Liver (tissue), 9 donors: ENCODE results near the gene RASEF. TPM values are rescaled to one million over a fixed set of nuclear protein-coding genes. Genes with fewer than 3 reads are reported as not detected.

Experiments
- DNase-seq: peaks from one replicate; pipeline ENCODE4 v3.0.0-alpha.2; 2017; ENCODE audit warnings: low spot score
- H3K27ac ChIP-seq, 2 donors: one replicate each; pipeline ENCODE4 v1.7.0; 2013; ENCODE audit warnings: inconsistent platforms in 2 of 2, low read length in 2 of 2, control low read depth in 1 of 2, low read depth in 1 of 2, mild to moderate bottlenecking in 1 of 2
- H3K27me3 ChIP-seq, 4 donors: one replicate each; pipeline versions ENCODE4 v1.6.1 to v1.7.0; 2013; ENCODE audit warnings: low read length in 3 of 4, inconsistent platforms in 1 of 4, mild to moderate bottlenecking in 1 of 4, moderate library complexity in 1 of 4; ENCODE audit not compliant: control insufficient read depth in 4 of 4, insufficient read depth in 4 of 4
- H3K36me3 ChIP-seq, 4 donors: one replicate each; pipeline versions ENCODE4 v1.6.1 to v1.7.0; 2013; ENCODE audit warnings: low read length in 3 of 4, mild to moderate bottlenecking in 3 of 4, low read depth in 1 of 4, moderate library complexity in 1 of 4; ENCODE audit not compliant: control insufficient read depth in 4 of 4, insufficient read depth in 3 of 4
- H3K4me1 ChIP-seq, 4 donors: one replicate each; pipeline versions ENCODE4 v1.6.1 to v1.7.0; 2013; ENCODE audit warnings: low read length in 3 of 4, mild to moderate bottlenecking in 3 of 4, moderate library complexity in 1 of 4; ENCODE audit not compliant: control insufficient read depth in 4 of 4, insufficient read depth in 4 of 4
- H3K4me3 ChIP-seq, 3 donors: one replicate each; pipeline versions ENCODE4 v1.6.1 to v1.7.0; 2013; ENCODE audit warnings: low read length in 3 of 3, control low read depth in 1 of 3, low read depth in 1 of 3, mild to moderate bottlenecking in 1 of 3
- H3K9ac ChIP-seq, 2 donors: one replicate each; pipeline ENCODE4 v1.7.0; 2013; ENCODE audit warnings: low read length in 2 of 2, mild to moderate bottlenecking in 2 of 2, moderate library complexity in 2 of 2, control low read depth in 1 of 2, low read depth in 1 of 2
- H3K9me3 ChIP-seq, 4 donors: one replicate each; pipeline versions ENCODE4 v1.6.1 to v1.7.0; 2013; ENCODE audit warnings: low read length in 3 of 4; ENCODE audit not compliant: control insufficient read depth in 4 of 4
- CTCF ChIP-seq: fragments of 150-350 bp; IDR thresholded peaks from 2 replicates; pipeline ENCODE4 v1.5.1; 2017; ENCODE audit warnings: improper control_type of control experiment, low read depth, low read length; ENCODE audit not compliant: missing input control
- EGR1 ChIP-seq, 2 donors: IDR thresholded peaks; 2 replicates each; pipeline ENCODE4 v1.6.1; 2016 to 2018; ENCODE audit warnings: antibody characterized with exemption in 2 of 2, low read depth in 2 of 2
- FOXA1 ChIP-seq: IDR thresholded peaks from 2 replicates; pipeline ENCODE4 v1.6.1; 2016; ENCODE audit warnings: antibody characterized with exemption
- FOXA2 ChIP-seq: IDR thresholded peaks from 2 replicates; pipeline ENCODE4 v1.6.1; 2016; ENCODE audit warnings: antibody characterized with exemption
- GABPA ChIP-seq, 2 donors: IDR thresholded peaks in 1 of 2; conservative IDR thresholded peaks in 1 of 2; 2 replicates each; pipeline ENCODE4 v1.6.1; 2016; ENCODE audit warnings: antibody characterized with exemption in 2 of 2, mild to moderate bottlenecking in 1 of 2, moderate library complexity in 1 of 2
- HNF4A ChIP-seq, 2 donors: conservative IDR thresholded peaks; 2 replicates each; pipeline ENCODE4 v1.6.1; 2016; ENCODE audit warnings: antibody characterized with exemption in 2 of 2, mild to moderate bottlenecking in 2 of 2
- HNF4G ChIP-seq: IDR thresholded peaks from 2 replicates; pipeline ENCODE4 v1.6.1; 2016; ENCODE audit warnings: antibody characterized with exemption
- JUND ChIP-seq, 2 donors: IDR thresholded peaks; 2 replicates each; pipeline ENCODE4 v1.6.1; 2016; ENCODE audit warnings: antibody characterized with exemption in 2 of 2
- NR2F2 ChIP-seq: IDR thresholded peaks from 2 replicates; pipeline ENCODE4 v1.6.1; 2016; ENCODE audit warnings: antibody characterized with exemption
- RAD21 ChIP-seq, 2 donors: IDR thresholded peaks; 2 replicates each; pipeline ENCODE4 v1.6.1; 2016; ENCODE audit warnings: antibody characterized with exemption in 2 of 2, mild to moderate bottlenecking in 2 of 2
- REST ChIP-seq: IDR thresholded peaks from 2 replicates; pipeline ENCODE4 v1.6.1; 2016; ENCODE audit warnings: antibody characterized with exemption, mild to moderate bottlenecking
- RXRA ChIP-seq, 2 donors: IDR thresholded peaks; 2 replicates each; pipeline ENCODE4 v1.6.1; 2017 to 2018; ENCODE audit warnings: antibody characterized with exemption in 2 of 2, mild to moderate bottlenecking in 1 of 2
- SP1 ChIP-seq: IDR thresholded peaks from 2 replicates; pipeline ENCODE4 v1.6.1; 2018; ENCODE audit warnings: antibody characterized with exemption, mild to moderate bottlenecking
- TAF1 ChIP-seq: conservative IDR thresholded peaks from 2 replicates; pipeline ENCODE4 v1.6.1; 2016; ENCODE audit warnings: antibody characterized with exemption, mild to moderate bottlenecking
- YY1 ChIP-seq: IDR thresholded peaks from 2 replicates; pipeline ENCODE4 v1.6.1; 2016; ENCODE audit warnings: antibody characterized with exemption, mild to moderate bottlenecking
- WGBS: extraction: QIAGEN DNeasy Blood & Tissue Kit; methylation state at CpG from one replicate; pipeline ENCODE4 v1.1.7; 2013; 5-methylcytosine and 5-hydroxymethylcytosine counted together
- polyA plus RNA-seq, 2 donors: library from polyadenylated mRNA; stranded (reverse) in 1 of 2; unstranded in 1 of 2; fragments of 200-250 nt in 1 of 2; fragments of >200 nt in 1 of 2; fragmentation: Nextera tagmentation in 1 of 2; extraction: Ambion mirVana in 1 of 2; gene quantifications; one replicate each; pipeline versions ENCODE4 v1.2.1 to v1.2.3, GENCODE V29; 2013 to 2015
- total RNA-seq, 2 donors: library from RNA; depleted of rRNA; stranded (reverse); fragments of >200 nt; gene quantifications; one replicate each; pipeline ENCODE4 v1.2.3, GENCODE V29; 2014
- TF ChIP-seq, protein P1 (sequence below): IDR thresholded peaks from 2 replicates; pipeline ENCODE4 v1.6.1; 2016; ENCODE audit warnings: antibody characterized with exemption
- TF ChIP-seq, protein P2 (sequence below): IDR thresholded peaks from 2 replicates; pipeline ENCODE4 v1.6.1; 2016; ENCODE audit warnings: antibody characterized with exemption
- donor health status: healthy.
- donor health status: healthy.
- donor health status: healthy.
- donor health status: healthy.
- donor health status: healthy.

The RASEF gene
- total and polyA plus RNA-seq, 4 donors: 0.14 to 1.5 (median 0.39) TPM

- DNase-seq: no peak
- no peaks in the 10 kb centered on the region for H3K9me3 ChIP-seq
- TF ChIP-seq, protein P1, sequence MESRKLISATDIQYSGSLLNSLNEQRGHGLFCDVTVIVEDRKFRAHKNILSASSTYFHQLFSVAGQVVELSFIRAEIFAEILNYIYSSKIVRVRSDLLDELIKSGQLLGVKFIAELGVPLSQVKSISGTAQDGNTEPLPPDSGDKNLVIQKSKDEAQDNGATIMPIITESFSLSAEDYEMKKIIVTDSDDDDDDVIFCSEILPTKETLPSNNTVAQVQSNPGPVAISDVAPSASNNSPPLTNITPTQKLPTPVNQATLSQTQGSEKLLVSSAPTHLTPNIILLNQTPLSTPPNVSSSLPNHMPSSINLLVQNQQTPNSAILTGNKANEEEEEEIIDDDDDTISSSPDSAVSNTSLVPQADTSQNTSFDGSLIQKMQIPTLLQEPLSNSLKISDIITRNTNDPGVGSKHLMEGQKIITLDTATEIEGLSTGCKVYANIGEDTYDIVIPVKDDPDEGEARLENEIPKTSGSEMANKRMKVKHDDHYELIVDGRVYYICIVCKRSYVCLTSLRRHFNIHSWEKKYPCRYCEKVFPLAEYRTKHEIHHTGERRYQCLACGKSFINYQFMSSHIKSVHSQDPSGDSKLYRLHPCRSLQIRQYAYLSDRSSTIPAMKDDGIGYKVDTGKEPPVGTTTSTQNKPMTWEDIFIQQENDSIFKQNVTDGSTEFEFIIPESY: no peak
- TF ChIP-seq HNF4A (conservative IDR thresholded peaks at IDR 0.05): no peak
- TF ChIP-seq CTCF: no peak
- TF ChIP-seq, protein P2, sequence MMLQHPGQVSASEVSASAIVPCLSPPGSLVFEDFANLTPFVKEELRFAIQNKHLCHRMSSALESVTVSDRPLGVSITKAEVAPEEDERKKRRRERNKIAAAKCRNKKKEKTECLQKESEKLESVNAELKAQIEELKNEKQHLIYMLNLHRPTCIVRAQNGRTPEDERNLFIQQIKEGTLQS: no peak
- no peak for TF ChIP-seq JUND (IDR thresholded peaks at IDR 0.05)
- TF ChIP-seq HNF4G: no peak
- no peak for TF ChIP-seq TAF1
- TF ChIP-seq GABPA (IDR thresholded peaks at IDR 0.05 in 1 of 2, conservative IDR thresholded peaks at IDR 0.05 in 1 of 2): no peak
- no peak for TF ChIP-seq REST
- TF ChIP-seq FOXA2: no peak
- TF ChIP-seq SP1: no peak
- TF ChIP-seq EGR1 (IDR thresholded peaks at IDR 0.05; ENCODE audit: low read depth in 2 of 2): no peak
- TF ChIP-seq RAD21 (IDR thresholded peaks at IDR 0.05): no peak
- TF ChIP-seq YY1: no peak
- no peak for TF ChIP-seq NR2F2
- no peak for TF ChIP-seq FOXA1
- H3K9ac ChIP-seq: no peak overlapping the region
- H3K27me3 ChIP-seq: no peaks in the 10 kb centered on the region
- H3K4me3 ChIP-seq: no peak overlapping the region
- H3K27ac ChIP-seq: no peak overlapping the region
- no peaks in the 10 kb centered on the region for H3K4me1 ChIP-seq
- H3K36me3 ChIP-seq: no peaks in the 10 kb centered on the region
These were observed 51.3 kb downstream of the RASEF start for GRCh38 chr9:83011611-83012010.

GRCh38 chr9:83007521-83008300, 55.2 kb downstream of the RASEF start:
- Histone ChIP-seq H3K4me3 (no peak overlapping the region), H3K27me3 (no peaks in the 10 kb centered on the region), H3K27ac (no peak overlapping the region), H3K9me3 (no peaks in the 10 kb centered on the region), H3K4me1 (no peaks in the 10 kb centered on the region), H3K9ac (no peak overlapping the region), H3K36me3 (no peaks in the 10 kb centered on the region)
- no peak for DNase-seq
- WGBS: 82% methylated on average over 9 of the region's 9 CpGs
- no peak for TF ChIP-seq JUND (IDR thresholded peaks at IDR 0.05)
- no peak for TF ChIP-seq FOXA1
- TF ChIP-seq RXRA (IDR thresholded peaks at IDR 0.05): no peak
- TF ChIP-seq, protein P1: no peak
- no peak for TF ChIP-seq NR2F2
- TF ChIP-seq REST: no peak
- TF ChIP-seq TAF1: no peak
- no peak for TF ChIP-seq GABPA (IDR thresholded peaks at IDR 0.05 in 1 of 2, conservative IDR thresholded peaks at IDR 0.05 in 1 of 2)
- TF ChIP-seq, protein P2: no peak
- TF ChIP-seq HNF4G: no peak
